Hepatocyte (in vitro differentiated cells): Measurements from ENCODE around the gene MBTPS1. TPM values are rescaled to one million over a fixed set of nuclear protein-coding genes. Genes with fewer than 3 reads are reported as not detected.

Experiments used
- DNase-seq: peaks from one replicate; pipeline ENCODE4 v3.0.0-alpha.2; 2016; ENCODE audit warnings: low spot score
- H2AFZ ChIP-seq: fragments of 200-600 bp; sonication (generic); 2 replicates; pipeline ENCODE4 v1.6.0; 2016; ENCODE audit warnings: antibody characterized with exemption, mild to moderate bottlenecking
- H3K27ac ChIP-seq: fragments of 200-600 bp; sonication (generic); 2 replicates; pipeline ENCODE4 v1.5.1; 2016; ENCODE audit warnings: mild to moderate bottlenecking
- H3K27me3 ChIP-seq: fragments of 200-600 bp; sonication (generic); 2 replicates; pipeline ENCODE4 v1.6.1; 2016
- H3K36me3 ChIP-seq: fragments of 200-600 bp; sonication (generic); replicated peaks from 2 replicates; pipeline ENCODE4 v1.5.1; 2016; ENCODE audit warnings: low read depth; ENCODE audit not compliant: insufficient read depth
- H3K4me1 ChIP-seq: fragments of 200-600 bp; sonication (generic); 2 replicates; pipeline ENCODE4 v1.5.1; 2016; ENCODE audit warnings: mild to moderate bottlenecking, moderate library complexity; ENCODE audit not compliant: insufficient read depth
- H3K4me2 ChIP-seq: fragments of 200-600 bp; sonication (generic); 2 replicates; pipeline ENCODE4 v1.6.0; 2016
- H3K4me3 ChIP-seq: fragments of 200-600 bp; sonication (generic); 2 replicates; pipeline ENCODE4 v1.5.1; 2016; ENCODE audit warnings: mild to moderate bottlenecking
- H3K79me2 ChIP-seq: fragments of 200-600 bp; sonication (generic); 2 replicates; pipeline ENCODE4 v1.6.0; 2017; ENCODE audit warnings: mild to moderate bottlenecking
- H3K9me2 ChIP-seq: fragments of 200-600 bp; sonication (generic); replicated peaks from 2 replicates; pipeline ENCODE4 v1.6.0; 2017; ENCODE audit warnings: mild to moderate bottlenecking; ENCODE audit not compliant: insufficient read depth
- H3K9me3 ChIP-seq: fragments of 200-600 bp; sonication (generic); 2 replicates; pipeline ENCODE4 v1.5.1; 2016; ENCODE audit warnings: low read depth, mild to moderate bottlenecking
- H4K20me1 ChIP-seq: fragments of 200-600 bp; sonication (generic); 2 replicates; pipeline ENCODE4 v1.6.0; 2016; ENCODE audit warnings: mild to moderate bottlenecking; ENCODE audit not compliant: insufficient read depth, poor library complexity, severe bottlenecking
- EZH2 ChIP-seq: fragments of 200-600 bp; sonication (generic); IDR thresholded peaks from 2 replicates; pipeline ENCODE4 v1.6.1; 2016; ENCODE audit warnings: antibody characterized with exemption, mild to moderate bottlenecking, borderline replicate concordance
- EZH2phosphoT487 ChIP-seq: fragments of 200-600 bp; sonication (generic); IDR thresholded peaks from one replicate; pipeline ENCODE4 v1.6.1; 2018; ENCODE audit warnings: antibody characterized with exemption, mild to moderate bottlenecking, low read depth, moderate library complexity; ENCODE audit not compliant: unreplicated experiment, severe bottlenecking
- WGBS: methylation state at CpG from one replicate; pipeline ENCODE4 v1.1.6; 2016; ENCODE audit warnings: low lambda C conversion rate; ENCODE audit errors: missing lambda C conversion rate; 5-methylcytosine and 5-hydroxymethylcytosine counted together
- polyA plus RNA-seq: library from polyadenylated mRNA; unstranded; fragments of >200 nt; fragmentation: Nextera tagmentation; extraction: Ambion mirVana; gene quantifications from 2 replicates; pipeline ENCODE4 v1.2.1, GENCODE V29; 2016
- total RNA-seq: library from RNA; depleted of rRNA; stranded (reverse); fragments of >200 nt; gene quantifications from 2 replicates; pipeline ENCODE4 v1.2.3, GENCODE V29; 2014
- TF ChIP-seq, protein P1 (sequence below): fragments of 200-600 bp; sonication (generic); IDR thresholded peaks from 2 replicates; pipeline ENCODE4 v1.5.1; 2016; ENCODE audit warnings: antibody characterized with exemption, mild to moderate bottlenecking; ENCODE audit not compliant: poor library complexity

Gene MBTPS1
- total and polyA plus RNA-seq, 2 experiments from 2014 or later: 65.9 to 76.8 TPM

DNA sequence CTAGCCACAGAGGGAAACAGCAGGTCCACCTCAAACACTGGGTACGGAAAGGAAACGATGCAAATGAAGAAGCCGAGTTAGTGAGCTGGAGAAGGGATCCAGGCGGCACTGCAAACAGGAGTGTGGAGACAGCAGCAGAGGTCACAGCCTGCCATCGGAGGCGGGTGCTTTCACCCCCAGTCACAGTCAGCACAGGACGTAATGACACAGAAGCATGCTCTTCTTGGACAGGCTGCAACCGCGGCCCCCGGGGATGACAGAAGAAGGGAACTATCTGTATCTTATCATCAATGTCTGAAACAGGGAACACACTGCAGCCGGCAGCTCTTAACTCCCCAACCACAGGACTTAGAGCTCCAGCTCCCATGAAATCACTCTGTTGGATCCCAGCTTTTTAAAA is 58.1 kb downstream of the MBTPS1 start:
- Histone ChIP-seq H3K9me3 (no peaks in the 10 kb centered on the region), H2AFZ (no peak overlapping the region), H3K4me2 (no peak overlapping the region), H3K27me3 (no peaks in the 10 kb centered on the region), H3K27ac (no peak overlapping the region), H3K79me2 (no peaks in the 10 kb centered on the region), H3K4me1 (no peaks in the 10 kb centered on the region), H4K20me1 (no peaks in the 10 kb centered on the region), H3K4me3 (no peak overlapping the region), H3K9me2 (no peaks in the 10 kb centered on the region), H3K36me3 (no peaks in the 10 kb centered on the region)
- WGBS: 88% methylated on average over 11 of the region's 11 CpGs
- TF ChIP-seq, protein P1, sequence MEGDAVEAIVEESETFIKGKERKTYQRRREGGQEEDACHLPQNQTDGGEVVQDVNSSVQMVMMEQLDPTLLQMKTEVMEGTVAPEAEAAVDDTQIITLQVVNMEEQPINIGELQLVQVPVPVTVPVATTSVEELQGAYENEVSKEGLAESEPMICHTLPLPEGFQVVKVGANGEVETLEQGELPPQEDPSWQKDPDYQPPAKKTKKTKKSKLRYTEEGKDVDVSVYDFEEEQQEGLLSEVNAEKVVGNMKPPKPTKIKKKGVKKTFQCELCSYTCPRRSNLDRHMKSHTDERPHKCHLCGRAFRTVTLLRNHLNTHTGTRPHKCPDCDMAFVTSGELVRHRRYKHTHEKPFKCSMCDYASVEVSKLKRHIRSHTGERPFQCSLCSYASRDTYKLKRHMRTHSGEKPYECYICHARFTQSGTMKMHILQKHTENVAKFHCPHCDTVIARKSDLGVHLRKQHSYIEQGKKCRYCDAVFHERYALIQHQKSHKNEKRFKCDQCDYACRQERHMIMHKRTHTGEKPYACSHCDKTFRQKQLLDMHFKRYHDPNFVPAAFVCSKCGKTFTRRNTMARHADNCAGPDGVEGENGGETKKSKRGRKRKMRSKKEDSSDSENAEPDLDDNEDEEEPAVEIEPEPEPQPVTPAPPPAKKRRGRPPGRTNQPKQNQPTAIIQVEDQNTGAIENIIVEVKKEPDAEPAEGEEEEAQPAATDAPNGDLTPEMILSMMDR: no peak
- TF ChIP-seq EZH2: no peak
- TF ChIP-seq EZH2phosphoT487: no peak
- DNase-seq: no peak

DNA sequence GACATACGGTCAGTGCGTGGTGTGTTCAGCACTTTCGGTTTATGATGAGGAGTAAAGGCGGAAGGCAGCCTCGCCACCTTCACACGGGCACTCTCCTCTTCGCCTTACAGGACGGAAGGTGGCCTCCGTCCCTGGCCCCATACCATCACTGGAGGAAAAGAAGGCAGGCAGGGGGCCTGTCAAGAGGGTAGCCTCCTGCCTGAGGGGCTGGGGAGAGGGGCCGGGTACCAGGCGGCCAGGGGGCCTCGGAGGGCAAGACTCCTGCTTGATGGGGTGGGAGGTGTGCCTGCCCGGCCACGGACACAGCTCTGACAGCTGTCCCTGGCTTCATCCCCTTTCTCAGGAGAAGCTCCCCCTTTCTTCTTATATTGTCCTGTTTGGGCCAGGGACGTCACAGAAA is 58.5 kb downstream of the MBTPS1 start:
- H2AFZ ChIP-seq: no peak overlapping the region
- H3K4me1 ChIP-seq: no peaks in the 10 kb centered on the region
- H3K27ac ChIP-seq: no peak overlapping the region
- no peaks in the 10 kb centered on the region for H4K20me1 ChIP-seq
- no peak overlapping the region for H3K4me2 ChIP-seq
- H3K4me3 ChIP-seq: no peak overlapping the region
- 97% methylated on average over 12 of the region's 15 CpGs for WGBS
- TF ChIP-seq, protein P1: no peak
- TF ChIP-seq EZH2phosphoT487 (no peak), EZH2 (no peak)
- no peaks in the 10 kb centered on the region for H3K9me3 ChIP-seq
- no peaks in the 10 kb centered on the region for H3K9me2 ChIP-seq
- H3K27me3 ChIP-seq: no peaks in the 10 kb centered on the region
- H3K36me3 ChIP-seq: no peaks in the 10 kb centered on the region
- DNase-seq: no peak
- H3K79me2 ChIP-seq: no peaks in the 10 kb centered on the region

DNA sequence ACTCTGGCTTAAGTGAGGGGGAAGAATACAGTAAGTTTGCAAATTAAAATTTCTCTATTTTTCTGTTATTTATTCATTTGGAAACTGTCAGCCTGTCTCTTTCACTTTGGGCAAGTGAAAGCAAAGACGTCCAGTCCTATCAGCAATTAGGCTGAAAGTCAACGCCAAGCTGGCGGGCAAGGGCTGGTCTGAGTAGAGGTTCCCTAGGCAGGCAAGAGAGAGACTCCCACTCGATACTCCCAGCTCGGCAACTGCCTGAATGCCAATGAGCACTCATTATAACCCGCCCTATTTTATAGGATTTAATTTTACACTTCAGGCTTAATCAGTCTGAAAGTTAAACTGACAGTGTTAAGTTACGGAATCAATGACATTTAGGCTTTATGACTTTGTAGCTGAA is 59.8 kb downstream of the MBTPS1 start:
- Histone ChIP-seq H3K4me2 (no peak overlapping the region), H3K4me3 (no peak overlapping the region), H3K27me3 (no peaks in the 10 kb centered on the region), H3K36me3 (no peaks in the 10 kb centered on the region), H2AFZ (no peak overlapping the region), H4K20me1 (no peaks in the 10 kb centered on the region), H3K9me2 (no peaks in the 10 kb centered on the region), H3K79me2 (no peaks in the 10 kb centered on the region), H3K27ac (no peak overlapping the region), H3K9me3 (no peaks in the 10 kb centered on the region), H3K4me1 (no peaks in the 10 kb centered on the region)
- TF ChIP-seq EZH2 (no peak), EZH2phosphoT487 (no peak)
- TF ChIP-seq, protein P1: no peak
- WGBS: 93% methylated on average over 7 of the region's 7 CpGs
- no peak for DNase-seq
